ENCODE results near the gene BTBD10.
A peak's percentile ranks its signal among the peaks of the same experiment; 100 is the strongest.

Gene BTBD10

DNA sequence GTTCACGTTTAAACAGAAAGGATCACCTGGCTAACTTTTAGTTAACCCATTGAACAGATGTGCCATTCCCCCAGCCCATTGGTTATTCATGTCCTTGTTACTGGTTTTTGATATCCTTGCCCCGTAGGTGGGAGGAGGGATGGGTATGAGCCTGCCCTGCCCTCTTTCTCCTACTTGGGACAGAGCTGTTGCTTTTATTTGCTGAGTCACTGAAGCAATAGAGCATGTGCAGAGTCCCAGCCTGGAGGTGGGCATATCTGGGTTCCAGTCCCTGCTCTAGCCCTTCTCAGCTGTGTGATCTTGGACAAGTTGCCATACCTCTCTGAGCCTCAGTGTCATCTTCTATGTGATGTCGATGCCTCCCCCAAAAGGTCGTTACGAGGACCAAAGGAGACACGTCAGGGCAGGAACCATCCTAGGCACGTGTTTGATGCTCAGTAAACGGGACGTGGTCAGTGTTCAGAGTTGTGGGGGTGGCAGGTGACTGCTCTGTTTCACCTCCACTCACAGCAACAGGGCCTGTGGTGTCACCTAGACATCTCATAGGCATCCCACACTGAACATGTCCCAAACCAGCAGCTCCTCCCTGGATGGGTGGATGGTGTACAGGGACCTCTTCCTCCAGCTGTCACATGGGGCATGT is 124.5 kb downstream of the BTBD10 start:
- Histone ChIP-seq H3K27ac (ENCODE audit: low read length) (no peak overlapping the region), H3K4me2 (ENCODE audit: low read length) (peak overlapping the region; percentile 62), H3K4me3 (ENCODE audit: low read length) (peak overlapping the region; percentile 63), H3K27me3 (ENCODE audit: low read depth, low read length) (0 out of 2 replicates have a peak, but pooled peaks cover 3% of the 10 kb centered on the region), H2AFZ (ENCODE audit: low read depth, low read length) (0 out of 2 replicates have a peak overlapping the region, but pooled peaks have one; percentile 59), H3K9ac (ENCODE audit: low read length) (no peak overlapping the region), H3K9me3 (ENCODE audit: insufficient read depth, low read length) (no peaks in the 10 kb centered on the region), H3K4me1 (ENCODE audit: low read length) (peaks cover 18% of the 10 kb centered on the region), H3K36me3 (replicated peaks; ENCODE audit: low read depth, low read length) (no peaks in the 10 kb centered on the region), H4K20me1 (ENCODE audit: insufficient read depth, low read length) (no peaks in the 10 kb centered on the region), H3K79me2 (ENCODE audit: low read length) (no peaks in the 10 kb centered on the region)
- TF ChIP-seq EZH2phosphoT487 (IDR thresholded peaks at IDR 0.05; ENCODE audit: low read depth): no peak
- no peak for TF ChIP-seq CTCF (IDR thresholded peaks at IDR 0.05; ENCODE audit: low read depth, low read length)

DNA sequence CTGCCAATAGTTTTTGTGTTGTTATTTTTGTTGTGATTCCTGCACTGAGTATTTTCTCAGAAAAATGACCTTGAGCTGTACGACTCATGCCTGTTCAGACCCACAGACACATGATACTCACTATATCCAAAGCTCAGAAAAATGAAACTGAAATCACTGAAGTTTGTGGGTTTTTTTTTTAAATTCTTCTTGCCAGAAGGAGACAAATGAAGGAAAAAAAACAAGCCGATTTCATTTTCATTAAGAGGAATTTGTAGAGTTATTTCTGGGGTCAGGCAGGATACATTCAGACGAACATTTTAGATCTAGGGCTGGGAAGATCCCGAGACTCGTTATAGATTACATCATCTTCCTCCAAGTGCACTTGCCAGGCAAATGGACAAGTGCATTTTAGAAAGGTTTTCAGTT is 125.0 kb downstream of the BTBD10 start:
- H3K4me2 ChIP-seq (ENCODE audit: low read length): peak overlapping the region; percentile 62
- peak overlapping the region; percentile 26; the same call in 1 of the 2 replicates for H3K9ac ChIP-seq (ENCODE audit: low read length)
- no peaks in the 10 kb centered on the region for H3K9me3 ChIP-seq (ENCODE audit: insufficient read depth, low read length)
- H3K27ac ChIP-seq (ENCODE audit: low read length): no peak overlapping the region
- peak overlapping the region; percentile 59; the same call in 1 of the 2 replicates for H2AFZ ChIP-seq (ENCODE audit: low read depth, low read length)
- no peak for TF ChIP-seq CTCF (IDR thresholded peaks at IDR 0.05; ENCODE audit: low read depth, low read length)
- TF ChIP-seq EZH2phosphoT487 (IDR thresholded peaks at IDR 0.05; ENCODE audit: low read depth): no peak
- H3K4me1 ChIP-seq (ENCODE audit: low read length): peaks cover 14% of the 10 kb centered on the region
- 0 out of 2 replicates have a peak, but pooled peaks cover 3% of the 10 kb centered on the region for H3K27me3 ChIP-seq (ENCODE audit: low read depth, low read length)
- H3K36me3 ChIP-seq (replicated peaks; ENCODE audit: low read depth, low read length): no peaks in the 10 kb centered on the region
- no peaks in the 10 kb centered on the region for H3K79me2 ChIP-seq (ENCODE audit: low read length)
- H4K20me1 ChIP-seq (ENCODE audit: insufficient read depth, low read length): no peaks in the 10 kb centered on the region
- H3K4me3 ChIP-seq (ENCODE audit: low read length): peak overlapping the region; percentile 63

Measured in OCI-LY3 (cell line).